ENCODE data around the gene C1QTNF4. TPM values are rescaled to one million over a fixed set of nuclear protein-coding genes. Genes with fewer than 3 reads are reported as not detected.
A peak's percentile ranks its signal among the peaks of the same experiment; 100 is the strongest.
"Not testable (repeated sequence)": the region's sequence is repeated elsewhere in the genome, so short reads cannot be mapped to it uniquely, and the experiment has no call there.

C1QTNF4 gene
- polyA plus RNA-seq, 12 donors = 4.1 to 12.7 (median 7.0) TPM; not detected in 2

DNA sequence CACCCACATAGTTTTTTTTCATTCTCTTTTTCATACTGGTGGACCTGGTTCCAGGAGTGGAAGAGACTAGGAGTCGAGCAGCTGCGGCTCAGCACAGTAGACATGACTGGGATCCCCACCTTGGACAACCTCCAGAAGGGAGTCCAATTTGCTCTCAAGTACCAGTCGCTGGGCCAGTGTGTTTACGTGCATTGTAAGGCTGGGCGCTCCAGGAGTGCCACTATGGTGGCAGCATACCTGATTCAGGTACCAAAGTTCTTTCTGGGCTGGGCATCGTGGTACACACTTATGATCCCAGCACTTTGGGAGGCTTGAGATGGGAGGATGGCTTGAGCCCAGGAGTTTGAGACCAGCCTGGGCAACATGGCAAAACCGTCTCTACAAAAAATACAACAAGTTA is 24.6 kb downstream of the C1QTNF4 start:
- no peak for DNase-seq

- DNase-seq = no peak
These were observed 28.0 kb downstream of the C1QTNF4 start for GRCh38 chr11:47566149-47566698.

DNA sequence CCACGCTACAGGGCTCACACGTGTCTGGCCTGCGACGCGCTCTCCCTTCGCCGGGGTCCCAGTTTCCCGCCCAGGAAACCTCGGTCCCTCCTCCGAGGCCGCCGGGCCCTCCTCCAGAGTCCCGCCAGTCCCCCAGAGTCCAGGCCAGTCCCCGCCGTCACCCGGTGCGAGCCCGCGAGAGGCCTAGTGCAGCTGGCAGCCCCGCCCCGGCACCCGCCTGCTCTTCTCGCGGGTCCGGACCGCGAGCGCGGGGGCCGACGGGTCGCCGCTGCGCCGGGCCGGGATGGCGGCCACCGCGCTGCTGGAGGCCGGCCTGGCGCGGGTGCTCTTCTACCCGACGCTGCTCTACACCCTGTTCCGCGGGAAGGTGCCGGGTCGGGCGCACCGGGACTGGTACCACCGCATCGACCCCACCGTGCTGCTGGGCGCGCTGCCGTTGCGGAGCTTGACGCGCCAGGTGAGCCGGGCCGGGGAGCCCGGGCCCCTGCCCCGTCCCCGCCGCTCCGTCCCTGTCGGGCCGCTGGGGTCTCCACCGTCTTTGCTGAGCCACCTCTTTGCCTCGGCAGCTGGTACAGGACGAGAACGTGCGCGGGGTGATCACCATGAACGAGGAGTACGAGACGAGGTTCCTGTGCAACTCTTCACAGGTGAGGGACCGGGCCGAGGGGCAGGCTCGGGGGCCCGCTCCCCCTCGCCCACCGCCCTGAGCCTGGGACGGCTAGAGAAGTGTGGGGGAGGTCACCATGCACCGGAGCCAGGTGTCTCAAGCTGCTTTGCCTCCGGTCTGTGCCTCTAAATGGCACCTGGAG is 28.7 kb downstream of the C1QTNF4 start, which contains the start of gene PTPMT1:
TSS of gene PTPMT1 (plus strand) at position 260 of the 809 bp plus-strand sequence. CDS start at position 284, 24 bp downstream.
- peak; percentile 46 for DNase-seq

DNA sequence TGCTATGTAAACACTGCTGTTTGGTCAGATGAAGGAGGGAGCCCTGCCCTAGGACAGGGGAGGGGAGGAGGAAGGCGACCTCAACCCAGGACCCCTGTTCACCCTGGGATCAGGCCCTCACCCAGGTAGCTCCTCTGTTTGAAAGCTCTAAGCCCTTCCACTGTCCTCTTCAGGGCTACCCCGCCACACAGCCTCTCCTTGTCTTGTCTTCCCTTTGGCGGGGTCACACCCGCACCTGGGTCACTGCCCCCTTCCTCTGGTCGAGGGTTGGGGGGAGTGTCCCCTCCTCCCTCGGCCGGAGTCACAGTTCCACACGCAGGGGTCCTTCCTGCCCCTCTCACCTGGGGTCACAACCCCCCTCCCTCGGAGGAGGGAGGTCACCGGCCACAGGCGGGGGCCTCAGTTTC is 29.3 kb downstream of the C1QTNF4 start:
- no peak for DNase-seq

DNA sequence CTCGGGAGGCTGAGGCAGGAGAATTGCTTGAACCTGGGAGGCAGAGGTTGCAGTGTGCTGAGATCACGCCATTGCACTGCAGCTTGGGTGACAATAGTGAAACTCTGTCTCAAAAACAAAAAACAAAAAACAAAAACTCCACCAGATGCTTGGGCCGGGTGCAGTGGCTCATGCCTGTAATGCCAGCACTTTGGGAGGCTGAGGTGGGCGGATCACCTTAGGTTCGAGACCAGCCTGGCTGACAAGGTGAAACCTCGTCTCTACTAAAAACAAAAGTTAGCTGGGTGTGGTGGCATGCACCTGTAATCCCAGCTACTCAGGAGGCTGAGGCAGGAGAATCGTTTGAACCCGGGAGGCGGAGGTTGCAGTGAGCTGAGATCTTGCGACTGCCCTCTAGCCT is 29.8 kb downstream of the C1QTNF4 start:
- DNase-seq = not testable (repeated sequence)

GRCh38 chr11:47562393-47562792 is 31.8 kb downstream of the C1QTNF4 start:
- not testable (repeated sequence) for DNase-seq

DNA sequence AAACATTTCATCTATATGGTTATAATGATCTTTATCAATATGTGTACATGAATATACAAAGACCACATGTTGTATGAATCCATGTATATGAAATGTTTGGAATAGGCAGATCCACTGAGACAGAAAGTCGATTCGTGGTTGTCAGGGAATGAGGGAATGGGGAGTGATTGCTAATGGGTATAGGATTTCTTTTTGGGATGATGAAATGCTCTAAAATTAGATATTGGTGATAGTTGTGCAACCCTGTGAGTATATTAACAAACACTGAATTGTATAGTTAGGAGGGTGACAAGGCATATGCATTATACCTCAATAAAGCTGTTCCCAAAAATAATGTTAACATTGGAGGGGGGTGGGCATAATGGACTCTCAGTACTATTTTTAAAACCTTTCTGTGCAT is 33.8 kb downstream of the C1QTNF4 start:
- no peak for DNase-seq

DNA sequence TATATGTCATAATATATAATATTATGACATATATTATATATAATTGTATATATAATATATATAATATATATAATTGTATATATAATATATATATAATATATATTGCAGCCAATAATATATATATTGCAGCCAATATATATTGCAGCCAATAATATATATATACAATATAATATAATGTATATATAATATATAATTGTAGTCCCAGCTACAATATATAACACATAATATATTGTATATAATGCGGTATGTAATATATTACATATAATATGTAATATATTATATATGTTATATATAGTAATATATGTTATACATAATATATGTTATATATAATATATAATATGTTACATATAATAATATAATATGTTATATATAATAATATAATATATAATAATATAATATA is 35.5 kb downstream of the C1QTNF4 start:
- no peak for DNase-seq

GRCh38 chr11:47557004-47557403 is 37.2 kb downstream of the C1QTNF4 start:
- DNase-seq = not testable (repeated sequence)

GRCh38 chr11:47553406-47553743 is 40.8 kb downstream of the C1QTNF4 start:
- no peak for DNase-seq

DNA sequence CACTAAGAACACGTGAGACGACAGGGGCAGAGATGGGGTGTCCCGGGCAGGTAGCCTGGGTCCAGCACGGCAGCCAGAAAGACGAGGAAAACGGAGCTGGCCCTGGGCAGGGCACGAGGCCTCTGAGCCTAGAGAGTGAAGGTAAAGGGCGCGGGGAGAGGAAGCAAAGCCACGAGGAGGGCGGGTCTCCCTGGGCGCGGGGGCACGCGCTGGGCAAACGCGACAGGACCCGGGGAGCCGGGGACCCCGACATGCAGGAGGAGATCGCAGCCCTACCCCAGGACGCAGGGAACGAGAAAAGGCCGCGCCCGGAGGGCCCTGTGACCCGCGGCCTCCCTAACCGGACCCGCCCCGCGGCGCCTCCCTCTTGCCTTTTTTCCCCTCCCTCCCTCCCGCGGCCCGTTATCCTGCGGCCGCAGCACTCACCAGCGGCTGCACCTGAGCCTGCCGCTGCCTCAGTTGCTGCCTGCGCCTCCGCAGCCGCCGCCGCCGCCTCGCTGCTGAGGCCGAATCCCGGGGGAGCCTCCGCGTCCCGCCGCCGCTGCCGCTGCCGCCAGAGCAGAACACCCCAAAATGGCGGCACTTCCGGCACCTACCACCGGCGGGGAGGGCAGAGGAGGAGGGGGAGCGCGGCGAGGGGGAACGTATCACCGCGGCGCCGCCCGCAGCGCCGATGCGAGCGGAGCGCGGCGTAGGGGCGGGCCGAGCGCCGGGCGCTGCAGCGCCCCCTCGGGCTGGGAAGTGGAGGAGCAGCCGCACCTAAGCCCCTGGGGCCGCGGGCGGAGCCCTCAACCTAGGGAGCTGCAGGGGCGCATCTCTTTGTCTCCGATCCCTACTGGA is 41.4 kb downstream of the C1QTNF4 start, which contains the start of gene CELF1:
TSS of gene CELF1 (minus strand) at position 567 of the 840 bp plus-strand sequence. CDS start 53,609 bp downstream, outside the sequence.
- DNase-seq = peak; percentile 87

- peak; percentile 31 for DNase-seq
These were observed 42.1 kb downstream of the C1QTNF4 start for GRCh38 chr11:47552056-47552565.

DNA sequence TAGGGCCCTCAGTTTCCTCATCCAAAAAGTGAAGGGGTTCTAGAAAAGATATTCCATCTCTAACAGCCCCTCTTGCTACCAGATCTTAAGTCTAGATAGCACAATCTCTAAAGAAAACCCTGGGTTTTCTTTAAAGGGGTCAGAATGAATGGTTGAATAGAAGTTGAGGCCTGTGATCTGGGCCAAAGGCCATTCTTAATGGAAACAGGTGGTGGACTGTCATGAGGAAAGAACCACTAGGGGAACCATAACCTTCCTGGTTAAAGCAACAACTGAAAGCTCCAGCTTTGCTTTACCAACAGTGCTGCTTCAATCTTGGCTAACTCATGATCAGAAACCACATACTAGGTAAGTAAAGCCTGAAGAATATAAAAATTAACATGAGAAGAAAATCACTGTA is 43.1 kb downstream of the C1QTNF4 start:
- no peak for DNase-seq

DNA sequence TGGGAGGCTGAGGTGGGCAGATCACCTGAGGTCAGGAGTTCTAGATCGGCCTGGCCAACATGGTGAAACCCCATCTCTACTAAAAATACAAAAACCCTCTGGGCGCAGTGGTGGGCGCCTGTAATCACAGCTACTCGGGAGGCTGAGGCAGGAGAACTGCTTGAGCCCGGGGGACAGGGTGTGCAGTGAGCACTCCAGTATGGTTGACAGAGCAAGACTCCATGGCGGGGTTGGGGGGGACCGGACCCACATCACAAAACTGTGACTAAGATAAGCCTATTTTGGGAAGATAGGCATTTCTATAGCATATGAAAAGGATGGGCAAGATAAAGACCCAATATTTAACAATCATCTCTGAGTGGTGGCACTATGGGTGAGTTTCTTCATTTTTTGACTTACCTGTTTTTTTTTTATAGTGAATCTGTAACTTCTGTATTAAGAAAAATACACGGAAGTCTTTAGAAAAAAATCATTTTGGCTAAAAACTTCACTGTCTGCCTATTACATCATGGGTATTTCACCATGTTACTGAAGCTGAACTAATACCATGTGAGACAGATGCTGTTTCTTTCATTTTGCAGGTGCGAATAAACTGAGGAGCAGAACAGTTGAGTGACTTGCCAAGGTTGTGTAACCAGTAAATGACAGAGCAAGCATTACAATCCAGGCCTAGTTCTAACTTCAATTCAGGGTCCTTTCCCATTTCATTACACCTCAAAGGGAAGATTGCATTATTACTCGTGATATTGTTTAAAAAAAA is 43.7 kb downstream of the C1QTNF4 start:
- no peak for DNase-seq

DNA sequence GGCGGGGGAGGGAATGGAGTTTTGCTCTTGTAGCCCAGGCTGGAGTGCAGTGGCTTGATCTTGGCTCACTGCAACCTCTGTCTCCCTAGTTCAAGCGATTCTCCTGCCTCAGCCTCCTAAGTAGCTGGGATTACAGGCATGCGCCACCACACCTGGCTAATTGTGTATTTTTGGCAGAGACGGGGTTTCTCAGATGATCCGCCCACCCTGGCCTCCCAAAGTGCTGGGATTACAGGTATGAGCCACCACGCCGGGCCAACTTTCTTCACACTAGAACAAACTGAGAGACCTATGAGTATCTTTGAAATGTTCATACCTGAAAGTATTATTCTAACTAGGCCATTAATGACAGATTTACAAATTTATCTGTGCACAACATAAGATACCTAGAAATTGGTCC is 47.9 kb downstream of the C1QTNF4 start:
- DNase-seq = not testable (repeated sequence)

DNA sequence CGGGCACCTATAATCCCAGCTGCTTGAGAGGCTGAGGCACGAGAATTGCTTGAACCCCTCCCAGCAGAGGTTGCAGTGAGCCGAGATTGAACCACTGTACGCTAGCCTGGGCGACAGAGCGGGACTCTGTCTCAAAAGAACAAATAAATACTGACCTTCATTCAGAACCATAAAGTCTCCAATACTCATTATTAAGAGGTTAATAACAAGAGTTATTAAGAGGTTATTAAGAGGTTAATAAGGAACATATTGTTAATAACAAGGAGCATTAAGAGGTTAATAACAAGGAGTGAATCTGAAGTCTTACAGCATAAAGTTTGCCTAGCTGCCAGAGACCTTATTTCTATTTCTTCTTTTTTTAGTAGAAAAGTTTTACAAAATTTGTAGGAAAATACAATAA is 48.9 kb downstream of the C1QTNF4 start:
- no peak for DNase-seq

DNA sequence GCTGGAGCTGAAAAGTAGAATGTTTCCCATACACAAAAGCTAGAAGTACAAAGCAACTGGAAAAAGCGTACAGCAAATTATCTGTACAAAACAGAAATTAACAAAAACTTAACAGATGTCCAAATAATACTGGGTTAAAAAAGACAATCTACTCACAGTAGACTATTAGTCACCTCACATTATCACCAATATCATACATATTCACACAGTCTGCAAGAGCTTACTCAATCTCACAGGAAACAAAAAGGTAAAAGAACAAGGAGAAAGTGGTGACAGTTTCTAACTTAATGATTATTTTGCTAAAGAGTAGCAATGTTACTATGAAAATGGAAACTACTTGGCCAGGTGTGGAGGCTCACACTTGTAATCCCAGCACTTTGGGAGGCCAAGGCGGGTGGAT is 53.1 kb downstream of the C1QTNF4 start:
- no peak for DNase-seq

GRCh38 chr11:47539681-47540039 is 54.6 kb downstream of the C1QTNF4 start:
- DNase-seq = no peak

Data from muscle of arm (tissue), 12 donors.